CD4-positive, alpha-beta T cell treated with Interleukin-15 for 4 hours (primary cell): ENCODE data around the gene ELOVL5.

Experiments
- DNase-seq: peaks from one replicate; pipeline ENCODE4 v3.0.0-alpha.2; 2020; ENCODE audit warnings: low spot score

ELOVL5 gene

GRCh38 chr6:53239526-53239925, 109.2 kb downstream of the ELOVL5 start:
- DNase-seq: no peak

- DNase-seq: no peak
Observed at GRCh38 chr6:53238311-53238710, 110.4 kb downstream of the ELOVL5 start.

- no peak for DNase-seq
Observed at GRCh38 chr6:53236241-53236640, 112.5 kb downstream of the ELOVL5 start.

- no peak for DNase-seq
Observed at GRCh38 chr6:53235508-53235907, 113.2 kb downstream of the ELOVL5 start.

- no peak for DNase-seq
Observed at GRCh38 chr6:53233309-53233708, 115.4 kb downstream of the ELOVL5 start.

- DNase-seq: no peak
Observed at GRCh38 chr6:53230775-53231467, 117.8 kb downstream of the ELOVL5 start.

GRCh38 chr6:53227847-53228246, 120.9 kb downstream of the ELOVL5 start:
- no peak for DNase-seq

- DNase-seq: no peak
Observed at GRCh38 chr6:53220605-53221004, 128.1 kb downstream of the ELOVL5 start.
